Right atrium auricular region (tissue), 2 donors: ENCODE data around the gene TAL1. TPM values are rescaled to one million over a fixed set of nuclear protein-coding genes. Genes with fewer than 3 reads are reported as not detected.

ENCODE experiments used
- DNase-seq: peaks from one replicate; pipeline ENCODE4 v3.0.0-alpha.2; 2019; ENCODE audit warnings: low spot score
- H3K27ac ChIP-seq, 2 donors: fragments of 200-600 bp; sonication (generic); 1 replicate in 1 of 2; 2 replicates in 1 of 2; pipeline ENCODE4 v1.5.1; 2016 to 2019
- H3K27me3 ChIP-seq, 2 donors: fragments of 200-600 bp; sonication (generic); one replicate each; pipeline versions ENCODE4 v1.5.1 to v1.6.0; 2017 to 2019
- H3K36me3 ChIP-seq: fragments of 200-600 bp; sonication (generic); one replicate; pipeline ENCODE4 v1.5.1; 2016
- H3K4me1 ChIP-seq, 2 donors: fragments of 200-600 bp; sonication (generic); one replicate each; pipeline versions ENCODE4 v1.5.1 to v1.6.0; 2017 to 2019
- H3K4me3 ChIP-seq, 2 donors: fragments of 200-600 bp; sonication (generic); 1 replicate in 1 of 2; 2 replicates in 1 of 2; pipeline ENCODE4 v1.5.1; 2017 to 2019; ENCODE audit warnings: mild to moderate bottlenecking in 1 of 2, moderate library complexity in 1 of 2
- H3K9me3 ChIP-seq, 2 donors: fragments of 200-600 bp; sonication (generic); one replicate each; pipeline ENCODE4 v1.5.1; 2019
- total RNA-seq, 2 donors: library from RNA; depleted of rRNA; stranded (reverse); fragments of >200 nt; gene quantifications; one replicate each; pipeline ENCODE4 v1.1.0, GENCODE V29; 2016
- TF ChIP-seq, protein P1 (sequence below), 2 donors: fragments of 200-600 bp; sonication (generic); IDR thresholded peaks; one replicate each; pipeline ENCODE4 v1.5.1; 2019; ENCODE audit warnings: antibody characterized with exemption in 2 of 2

The TAL1 gene
- total RNA-seq, 2 donors from 2014 or later: 3.1 to 4.1 TPM

DNA sequence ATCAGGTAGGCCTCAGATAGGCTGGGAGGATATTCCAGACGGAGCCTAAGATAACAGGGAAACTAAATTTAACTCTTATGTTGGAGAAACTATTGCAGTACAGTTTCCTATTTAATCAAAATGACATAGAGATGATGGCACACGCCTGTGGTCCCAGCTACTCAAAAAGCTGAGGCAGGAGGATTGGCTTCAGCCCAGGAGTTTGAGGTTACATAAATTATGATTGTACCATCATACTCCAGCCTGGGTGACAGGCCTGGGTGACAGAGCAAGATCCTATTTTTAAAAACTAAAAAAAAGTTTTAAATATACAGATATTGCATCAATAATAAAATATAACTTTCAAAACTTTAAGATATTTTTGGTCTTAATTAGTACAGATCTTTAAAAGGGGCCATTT is 25.2 kb upstream of the TAL1 start:
- H3K9me3 ChIP-seq: no peaks in the 10 kb centered on the region
- TF ChIP-seq, protein P1, sequence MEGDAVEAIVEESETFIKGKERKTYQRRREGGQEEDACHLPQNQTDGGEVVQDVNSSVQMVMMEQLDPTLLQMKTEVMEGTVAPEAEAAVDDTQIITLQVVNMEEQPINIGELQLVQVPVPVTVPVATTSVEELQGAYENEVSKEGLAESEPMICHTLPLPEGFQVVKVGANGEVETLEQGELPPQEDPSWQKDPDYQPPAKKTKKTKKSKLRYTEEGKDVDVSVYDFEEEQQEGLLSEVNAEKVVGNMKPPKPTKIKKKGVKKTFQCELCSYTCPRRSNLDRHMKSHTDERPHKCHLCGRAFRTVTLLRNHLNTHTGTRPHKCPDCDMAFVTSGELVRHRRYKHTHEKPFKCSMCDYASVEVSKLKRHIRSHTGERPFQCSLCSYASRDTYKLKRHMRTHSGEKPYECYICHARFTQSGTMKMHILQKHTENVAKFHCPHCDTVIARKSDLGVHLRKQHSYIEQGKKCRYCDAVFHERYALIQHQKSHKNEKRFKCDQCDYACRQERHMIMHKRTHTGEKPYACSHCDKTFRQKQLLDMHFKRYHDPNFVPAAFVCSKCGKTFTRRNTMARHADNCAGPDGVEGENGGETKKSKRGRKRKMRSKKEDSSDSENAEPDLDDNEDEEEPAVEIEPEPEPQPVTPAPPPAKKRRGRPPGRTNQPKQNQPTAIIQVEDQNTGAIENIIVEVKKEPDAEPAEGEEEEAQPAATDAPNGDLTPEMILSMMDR (IDR thresholded peaks at IDR 0.05): no peak
- no peaks in the 10 kb centered on the region for H3K4me1 ChIP-seq
- no peak for DNase-seq
- H3K36me3 ChIP-seq: no peaks in the 10 kb centered on the region
- no peak overlapping the region for H3K27ac ChIP-seq
- no peaks in the 10 kb centered on the region for H3K27me3 ChIP-seq
- H3K4me3 ChIP-seq: no peak overlapping the region

DNA sequence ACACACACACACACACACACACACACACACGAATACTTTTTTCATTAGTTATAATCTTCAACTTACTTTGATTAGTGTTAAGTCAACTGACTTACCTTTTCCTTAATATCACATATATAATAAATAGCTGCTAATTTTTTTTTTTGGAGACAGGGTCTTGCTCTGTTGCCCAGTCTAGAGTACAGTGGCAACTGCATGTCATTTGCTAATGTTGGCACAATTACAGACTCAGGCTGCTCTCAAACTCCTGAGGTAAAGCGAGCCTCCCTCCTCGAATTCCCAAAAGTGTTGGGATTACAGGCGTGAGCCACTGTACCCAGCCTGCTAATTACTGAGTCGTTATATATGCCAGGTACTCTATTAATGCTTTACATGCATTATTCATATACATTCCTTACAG is 20.8 kb upstream of the TAL1 start:
- no peak overlapping the region for H3K4me3 ChIP-seq
- H3K4me1 ChIP-seq: no peaks in the 10 kb centered on the region
- no peak for DNase-seq
- no peaks in the 10 kb centered on the region for H3K9me3 ChIP-seq
- H3K27ac ChIP-seq: no peak overlapping the region
- no peaks in the 10 kb centered on the region for H3K27me3 ChIP-seq
- no peaks in the 10 kb centered on the region for H3K36me3 ChIP-seq
- TF ChIP-seq, protein P1 (IDR thresholded peaks at IDR 0.05): no peak

DNA sequence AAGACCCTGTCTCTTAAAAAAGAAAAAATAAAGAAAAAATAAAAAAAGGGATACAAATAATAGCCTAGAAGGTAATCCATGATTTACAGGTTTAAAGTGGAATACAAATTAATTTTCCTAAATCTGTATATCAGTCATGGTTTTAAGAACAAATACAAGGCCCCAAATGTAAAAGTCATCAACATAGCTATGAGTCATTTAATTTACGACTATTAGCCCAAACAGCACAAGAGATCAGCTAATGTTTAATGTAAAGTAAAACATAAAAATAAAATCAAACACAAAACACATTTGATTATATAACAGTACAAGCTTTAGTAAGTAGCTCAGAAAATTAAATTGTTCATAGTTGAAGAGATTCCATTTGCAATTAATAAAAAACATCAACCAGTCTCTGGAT is 20.3 kb upstream of the TAL1 start:
- no peak overlapping the region for H3K4me3 ChIP-seq
- H3K27ac ChIP-seq: no peak overlapping the region
- no peaks in the 10 kb centered on the region for H3K36me3 ChIP-seq
- DNase-seq: no peak
- no peaks in the 10 kb centered on the region for H3K4me1 ChIP-seq
- no peaks in the 10 kb centered on the region for H3K27me3 ChIP-seq
- H3K9me3 ChIP-seq: no peaks in the 10 kb centered on the region
- TF ChIP-seq, protein P1 (IDR thresholded peaks at IDR 0.05): no peak

DNA sequence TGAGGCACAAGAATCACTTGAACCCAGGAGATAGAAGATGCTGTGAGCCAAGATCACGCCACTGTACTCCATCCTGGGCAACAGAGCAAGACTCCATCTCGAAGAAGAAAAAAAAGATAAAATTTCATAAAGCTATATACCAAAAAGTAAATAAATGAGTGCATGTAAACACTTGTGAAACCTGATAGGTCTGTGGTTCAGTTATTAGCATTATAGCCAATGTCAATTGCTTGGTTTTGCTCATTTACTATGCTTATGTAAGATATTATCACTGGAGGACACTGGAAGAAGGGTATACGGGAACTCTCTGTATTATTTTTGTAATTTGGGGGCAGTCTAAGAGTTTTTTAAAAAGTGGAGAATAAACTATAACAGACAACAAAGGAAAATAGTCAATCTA is 17.7 kb upstream of the TAL1 start:
- TF ChIP-seq, protein P1 (IDR thresholded peaks at IDR 0.05): no peak
- DNase-seq: no peak
- Histone ChIP-seq H3K27ac (no peak overlapping the region), H3K4me1 (no peaks in the 10 kb centered on the region), H3K36me3 (no peaks in the 10 kb centered on the region), H3K27me3 (no peaks in the 10 kb centered on the region), H3K4me3 (no peak overlapping the region), H3K9me3 (no peaks in the 10 kb centered on the region)

DNA sequence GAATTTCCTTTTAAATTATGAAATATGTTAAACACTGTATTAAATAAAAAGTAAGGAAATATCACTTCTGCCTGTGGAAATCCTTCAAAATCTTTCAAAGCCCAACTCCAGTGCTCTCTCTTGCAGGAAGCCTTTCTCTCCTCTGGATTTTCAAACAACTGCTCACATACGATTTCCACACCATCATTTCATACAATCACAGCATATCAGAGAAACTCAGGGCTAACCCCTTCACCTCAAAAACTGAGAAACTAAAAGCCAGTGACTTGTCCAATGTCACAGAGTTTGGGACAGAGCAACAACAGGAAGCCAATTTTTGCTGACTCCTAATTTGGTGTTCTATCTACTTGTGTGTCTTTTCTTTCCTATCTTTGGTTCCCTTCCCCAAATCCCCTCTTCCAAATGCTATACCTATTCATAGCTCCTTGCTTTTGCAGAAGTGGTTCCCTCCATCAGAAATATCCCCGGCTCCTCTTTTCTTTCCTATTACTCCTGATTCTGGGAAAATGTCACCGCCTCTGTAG is 12.4 kb upstream of the TAL1 start:
- no peak overlapping the region for H3K27ac ChIP-seq
- no peaks in the 10 kb centered on the region for H3K4me1 ChIP-seq
- H3K4me3 ChIP-seq: no peak overlapping the region
- TF ChIP-seq, protein P1 (IDR thresholded peaks at IDR 0.05): no peak
- H3K36me3 ChIP-seq: no peaks in the 10 kb centered on the region
- H3K9me3 ChIP-seq: no peaks in the 10 kb centered on the region
- no peak for DNase-seq
- no peaks in the 10 kb centered on the region for H3K27me3 ChIP-seq

DNA sequence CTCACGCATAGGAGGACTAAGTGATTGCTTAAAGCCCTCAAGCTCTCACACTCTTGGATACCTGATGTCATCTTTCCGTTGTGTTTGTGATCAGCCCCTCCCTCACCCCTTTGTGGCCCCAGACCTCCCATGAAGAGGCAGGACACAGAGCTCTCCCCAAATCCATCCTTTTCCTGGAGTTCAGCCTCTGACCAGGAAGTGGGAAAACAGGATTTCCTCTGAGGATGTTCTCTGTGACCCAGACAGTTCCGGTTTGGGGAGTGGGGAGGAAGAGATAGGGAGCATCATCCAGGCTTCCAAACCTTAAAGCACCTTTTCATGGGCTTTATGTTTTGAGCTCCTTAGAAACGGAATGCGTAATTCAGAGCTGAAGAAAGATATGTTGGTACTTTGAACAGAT is 11.9 kb upstream of the TAL1 start:
- Histone ChIP-seq H3K9me3 (no peaks in the 10 kb centered on the region), H3K27ac (no peak overlapping the region), H3K4me1 (no peaks in the 10 kb centered on the region), H3K27me3 (no peaks in the 10 kb centered on the region), H3K36me3 (no peaks in the 10 kb centered on the region), H3K4me3 (no peak overlapping the region)
- TF ChIP-seq, protein P1 (IDR thresholded peaks at IDR 0.05): no peak
- DNase-seq: no peak
